Suprapubic skin (tissue), 3 donors: ENCODE measurements around the gene CTSZ.

Experiments used
- CTCF ChIP-seq, 2 donors: fragments of 200-600 bp in 1 of 2; fragments of 450-650 bp in 1 of 2; sonication (generic) in 1 of 2; IDR thresholded peaks; one replicate each; pipeline ENCODE4 v1.5.1; 2016 to 2019; ENCODE audit warnings: antibody characterized with exemption in 2 of 2, mild to moderate bottlenecking in 1 of 2, moderate library complexity in 1 of 2
- EP300 ChIP-seq: sonication (generic); formaldehyde crosslinking; IDR thresholded peaks from one replicate; pipeline ENCODE4 v1.6.1; 2017; ENCODE audit warnings: antibody characterized with exemption
- POLR2A ChIP-seq, 2 donors: fragments of 450-650 bp; IDR thresholded peaks; one replicate each; pipeline ENCODE4 v1.6.1; 2017; ENCODE audit warnings: antibody characterized with exemption in 2 of 2, mild to moderate bottlenecking in 2 of 2, moderate library complexity in 2 of 2

GRCh38 chr20:59026904-59027740 is 20.1 kb upstream of the CTSZ start:
- no peak for TF ChIP-seq POLR2A (IDR thresholded peaks at IDR 0.05)
- no peak for TF ChIP-seq CTCF (IDR thresholded peaks at IDR 0.05)
- no peak for TF ChIP-seq EP300
